GM19351 (cell line): Measurements from ENCODE around the gene AFM.
"Not testable (repeated sequence)": the region's sequence is repeated elsewhere in the genome, so short reads cannot be mapped to it uniquely, and the experiment has no call there.

Experiments
- ATAC-seq: cut with Tn5 transposase; IDR thresholded peaks from one replicate; pipeline ENCODE4 v1.9.1; 2021; ENCODE audit warnings: mild to moderate bottlenecking, moderate library complexity; ENCODE audit not compliant: unreplicated experiment

AFM gene

GRCh38 chr4:73501664-73502265 lies 20.2 kb downstream of the AFM start:
- no peak for ATAC-seq

DNA sequence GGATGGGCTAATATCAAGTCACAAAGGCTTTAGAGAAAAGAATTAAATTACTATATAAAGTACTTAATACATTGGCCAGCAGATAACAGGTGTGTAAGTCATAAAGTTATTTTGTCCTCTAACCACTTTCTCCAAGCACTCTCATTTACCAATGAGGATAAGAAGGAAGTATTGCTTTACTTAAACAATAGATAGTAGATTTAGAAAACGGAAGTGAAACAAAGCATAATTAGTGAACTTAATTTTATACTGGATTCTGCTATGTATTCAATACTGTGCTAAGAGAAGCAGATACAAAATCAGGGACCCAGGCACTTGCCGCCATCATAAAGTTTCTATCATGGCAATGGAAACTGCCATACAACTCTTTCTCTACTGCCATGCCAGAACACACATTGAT lies 24.0 kb downstream of the AFM start:
- no peak for ATAC-seq

DNA sequence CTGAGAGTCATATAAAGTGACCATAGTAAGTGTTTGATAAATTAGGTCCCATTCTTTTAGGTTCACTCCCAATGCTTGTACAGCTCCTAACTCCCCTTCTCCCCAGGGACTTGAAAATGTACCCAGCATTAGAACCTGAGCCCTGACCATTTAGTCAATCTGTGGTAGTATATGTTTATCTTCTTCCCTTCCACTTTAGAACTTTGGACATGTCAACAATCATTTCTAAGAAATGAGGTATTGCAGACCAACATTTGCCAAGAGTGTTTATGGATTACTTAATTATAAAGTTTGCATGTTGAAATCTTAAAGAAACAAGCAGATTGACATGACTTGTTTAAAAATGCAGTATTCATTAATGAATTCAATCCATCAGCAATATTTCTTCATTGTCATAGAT lies 26.0 kb downstream of the AFM start:
- ATAC-seq: no peak

- no peak for ATAC-seq
These were observed 27.1 kb downstream of the AFM start for GRCh38 chr4:73508651-73509050.

GRCh38 chr4:73518340-73518739 lies 36.8 kb downstream of the AFM start:
- no peak for ATAC-seq

DNA sequence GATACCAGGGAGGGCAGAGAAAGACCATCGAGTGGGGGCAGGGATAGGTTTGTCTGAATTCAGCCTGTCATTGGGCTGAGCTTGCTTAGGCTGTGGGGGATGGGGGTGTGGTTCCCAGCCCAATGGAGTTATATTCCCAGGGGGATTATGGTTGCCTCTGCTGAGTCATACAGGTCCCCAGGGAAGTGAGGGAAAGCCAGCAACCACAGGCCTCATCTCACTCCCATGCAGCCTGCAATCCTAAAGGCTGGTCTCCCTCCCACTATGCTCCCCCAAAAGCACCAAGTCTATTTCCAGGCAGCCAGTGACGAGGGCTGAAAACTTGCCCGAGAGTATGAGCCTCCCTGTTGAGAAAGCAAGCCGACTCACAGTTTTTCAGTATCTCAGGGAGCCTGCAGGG lies 39.3 kb downstream of the AFM start:
- ATAC-seq: no peak

DNA sequence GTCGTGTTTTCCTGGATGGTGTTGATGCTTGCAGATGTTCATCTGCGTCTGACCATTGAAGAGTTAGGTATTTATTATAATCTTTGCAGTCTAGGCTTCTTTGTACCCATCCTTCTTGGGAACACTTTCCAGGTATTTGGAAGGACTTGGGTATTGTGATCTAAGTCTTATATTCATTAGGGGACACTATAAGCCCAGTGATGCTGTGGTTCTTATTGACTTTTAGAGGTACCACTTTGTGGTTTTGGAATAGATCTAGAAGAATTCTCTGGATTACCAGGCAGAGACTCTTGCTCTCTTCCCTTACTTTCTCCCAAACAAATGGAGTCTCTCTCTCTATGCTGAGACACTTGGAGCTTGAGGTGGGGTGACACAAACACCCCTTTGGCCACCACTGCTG lies 41.6 kb downstream of the AFM start:
- ATAC-seq: no peak

DNA sequence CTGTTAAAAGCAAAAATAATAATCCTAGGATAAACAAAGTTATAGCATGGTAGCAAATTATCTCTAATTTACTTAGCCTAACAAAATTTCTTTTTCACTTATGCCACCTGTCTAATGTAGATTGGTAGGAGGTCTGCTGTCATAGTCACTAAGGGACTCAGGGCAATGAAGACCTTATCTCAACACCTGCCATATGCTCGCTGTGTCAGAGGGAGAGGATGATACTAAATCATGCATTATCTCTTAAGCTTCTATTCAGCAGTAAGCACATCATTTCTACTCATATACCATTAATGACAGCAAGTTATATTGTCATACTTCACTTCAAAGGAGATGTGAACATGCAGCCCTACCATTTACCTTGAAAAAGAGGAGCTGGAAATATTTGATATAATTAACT lies 44.1 kb downstream of the AFM start:
- ATAC-seq: no peak

DNA sequence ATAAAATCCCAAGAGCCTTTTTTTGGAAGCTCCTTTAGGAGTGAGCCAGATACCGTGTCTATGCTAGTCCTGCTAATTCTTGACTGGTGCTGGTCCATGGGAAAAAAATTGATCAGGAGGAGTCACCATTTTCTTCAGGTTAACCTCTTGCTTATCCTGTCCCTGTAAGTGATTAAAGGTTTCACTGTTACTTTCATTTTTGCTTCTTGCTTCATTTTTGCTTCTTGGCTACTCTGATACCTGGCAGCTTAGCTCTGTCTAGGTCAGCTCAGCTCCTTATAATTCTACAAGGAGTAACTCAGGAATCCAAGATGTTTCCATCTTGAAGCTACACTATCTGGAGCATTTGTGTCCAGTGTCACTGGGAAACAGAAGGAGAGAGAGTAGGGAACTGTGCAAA lies 45.7 kb downstream of the AFM start:
- ATAC-seq: peak; percentile 61

- no peak for ATAC-seq
These were observed 46.6 kb downstream of the AFM start for GRCh38 chr4:73528171-73528570.

DNA sequence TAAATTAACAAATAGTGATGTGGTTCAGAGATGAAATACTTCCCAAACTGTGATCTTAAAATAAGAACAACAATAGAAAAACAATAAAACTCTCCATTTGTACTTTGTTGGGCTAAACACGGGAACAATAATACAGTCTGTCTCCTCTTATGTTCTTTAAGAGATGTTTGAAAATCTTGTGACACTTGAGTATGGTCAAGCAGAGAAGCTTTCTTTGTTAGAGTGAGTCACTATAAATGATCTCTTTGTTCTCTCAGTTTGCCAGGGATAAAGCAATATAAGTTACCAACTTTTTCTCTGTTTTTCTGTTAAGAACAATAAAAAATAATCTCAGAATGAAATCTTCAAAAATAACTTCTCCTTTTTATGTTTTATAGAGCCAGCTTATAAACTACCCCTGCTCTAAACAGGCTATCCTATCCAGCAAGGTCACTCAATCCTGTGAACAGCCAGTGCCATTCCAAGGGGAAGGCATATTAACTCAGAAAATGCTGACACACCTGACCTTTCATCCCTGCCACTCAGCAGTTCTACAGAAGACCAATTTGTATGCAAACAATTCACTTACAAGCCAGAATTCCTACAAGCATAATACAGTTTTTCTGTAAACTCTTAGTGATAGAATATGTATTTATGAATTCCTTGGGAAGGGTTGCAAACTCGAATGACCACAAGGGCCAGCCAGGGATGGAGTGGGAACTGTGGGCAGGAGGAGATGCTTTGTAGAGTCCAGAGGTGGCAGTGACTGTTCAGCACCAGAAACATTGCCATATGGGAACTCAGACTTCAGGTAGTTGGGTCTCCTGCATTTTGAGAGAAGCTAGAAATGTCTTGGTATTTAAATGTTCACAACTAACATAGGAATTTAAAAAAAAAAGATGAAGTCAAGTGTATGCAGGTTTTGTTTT lies 52.2 kb downstream of the AFM start:
- ATAC-seq: no peak

GRCh38 chr4:73538162-73538561 lies 56.6 kb downstream of the AFM start:
- ATAC-seq: no peak

DNA sequence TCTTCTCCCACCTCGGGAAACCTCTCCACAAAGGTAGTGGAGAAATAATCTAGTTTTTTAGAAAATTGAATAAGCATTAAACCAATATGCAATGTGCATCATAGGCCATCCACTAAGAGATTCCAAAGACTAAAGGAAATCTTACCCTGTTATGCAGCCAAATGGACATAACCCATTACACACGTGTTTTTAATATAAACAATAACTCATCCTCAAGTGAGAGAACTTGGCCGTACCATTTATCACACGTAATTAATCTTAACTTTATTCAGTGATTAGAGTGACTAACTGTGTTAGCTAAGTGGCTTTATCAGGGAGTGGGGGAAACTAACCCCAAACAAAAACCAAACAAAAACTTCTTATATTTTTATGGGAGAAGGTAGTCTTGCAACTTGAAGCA lies 57.8 kb downstream of the AFM start:
- ATAC-seq: no peak

GRCh38 chr4:73540826-73541225 lies 59.3 kb downstream of the AFM start:
- no peak for ATAC-seq

GRCh38 chr4:73541251-73541650 lies 59.7 kb downstream of the AFM start:
- no peak for ATAC-seq

GRCh38 chr4:73544620-73545019 lies 63.1 kb downstream of the AFM start:
- no peak for ATAC-seq

DNA sequence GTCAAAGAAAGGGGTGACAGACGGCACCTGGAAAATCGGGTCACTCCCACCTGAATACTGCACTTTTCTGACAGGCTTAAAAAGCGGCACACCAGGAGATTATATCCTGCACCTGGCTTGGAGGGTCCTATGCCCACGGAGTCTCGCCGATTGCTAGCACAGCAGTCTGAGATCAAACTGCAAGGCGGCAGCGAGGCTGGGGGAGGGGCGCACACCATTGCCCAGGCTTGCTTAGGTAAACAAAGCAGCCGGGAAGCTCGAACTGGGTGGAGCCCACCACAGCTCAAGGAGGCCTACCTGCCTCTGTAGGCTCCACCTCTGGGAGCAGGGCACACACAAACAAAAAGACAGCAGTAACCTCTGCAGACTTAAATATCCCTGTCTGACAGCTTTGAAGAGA lies 69.3 kb downstream of the AFM start:
- ATAC-seq: not testable (repeated sequence)
